ENCODE measurements around the gene RBPJL.

Gene RBPJL

DNA sequence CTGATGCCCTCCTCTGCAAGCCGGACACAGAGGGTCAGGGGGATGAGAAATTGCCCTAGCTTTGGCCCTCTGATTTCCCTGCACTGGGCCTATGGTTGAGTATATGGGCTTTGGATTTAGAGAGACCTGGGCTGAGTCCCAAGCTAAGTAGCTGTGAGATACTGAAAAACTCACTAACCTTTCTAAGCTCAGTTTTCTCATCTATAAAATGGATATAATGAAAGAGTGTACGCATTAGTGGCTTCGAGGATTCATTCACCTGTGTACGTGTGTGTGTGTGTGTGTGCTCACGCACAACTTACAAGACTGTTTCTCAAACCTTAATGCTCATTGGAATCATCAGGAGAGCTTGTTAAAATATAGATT, 12.7 kb upstream of the RBPJL start:
- Histone ChIP-seq H3K4me3 (ENCODE audit: low read length) (peak overlapping the region; percentile 76), H3K4me1 (ENCODE audit: control insufficient read depth, insufficient read depth, low read length) (peaks cover 9% of the 10 kb centered on the region), H3K4me2 (ENCODE audit: low read length) (peak overlapping the region; percentile 93), H3K36me3 (ENCODE audit: insufficient read depth, low read length) (no peaks in the 10 kb centered on the region), H3K9ac (ENCODE audit: low read depth, low read length) (no peak overlapping the region), H3K27me3 (ENCODE audit: control insufficient read depth, insufficient read depth, low read length) (peaks cover 26% of the 10 kb centered on the region), H3K9me3 (replicated peaks; ENCODE audit: low read length) (no peaks in the 10 kb centered on the region)

DNA sequence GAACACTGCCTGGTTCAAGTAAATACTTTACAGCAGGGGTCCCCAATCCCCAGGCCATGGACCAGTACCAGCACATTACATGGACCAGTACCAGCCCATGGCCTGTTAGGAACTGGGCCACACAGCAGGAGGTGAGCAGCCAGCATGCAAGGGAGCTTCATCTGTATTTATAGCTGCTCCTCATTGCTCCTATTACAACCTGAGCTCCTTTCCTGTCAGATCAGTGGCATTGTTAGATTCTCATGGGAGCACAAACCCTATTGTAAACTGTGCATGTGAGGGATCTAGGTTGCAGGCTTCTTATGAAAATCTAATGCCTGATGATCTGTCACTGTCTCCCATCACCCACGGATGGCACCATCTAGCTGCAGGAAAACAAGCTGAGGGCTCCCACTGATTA, 12.0 kb upstream of the RBPJL start:
- Histone ChIP-seq H3K9me3 (replicated peaks; ENCODE audit: low read length) (no peaks in the 10 kb centered on the region), H3K36me3 (ENCODE audit: insufficient read depth, low read length) (no peaks in the 10 kb centered on the region), H3K4me2 (ENCODE audit: low read length) (no peak overlapping the region), H3K27me3 (ENCODE audit: control insufficient read depth, insufficient read depth, low read length) (peaks cover 24% of the 10 kb centered on the region), H3K4me3 (ENCODE audit: low read length) (no peak overlapping the region), H3K4me1 (ENCODE audit: control insufficient read depth, insufficient read depth, low read length) (peaks cover 9% of the 10 kb centered on the region), H3K9ac (ENCODE audit: low read depth, low read length) (no peak overlapping the region)

DNA sequence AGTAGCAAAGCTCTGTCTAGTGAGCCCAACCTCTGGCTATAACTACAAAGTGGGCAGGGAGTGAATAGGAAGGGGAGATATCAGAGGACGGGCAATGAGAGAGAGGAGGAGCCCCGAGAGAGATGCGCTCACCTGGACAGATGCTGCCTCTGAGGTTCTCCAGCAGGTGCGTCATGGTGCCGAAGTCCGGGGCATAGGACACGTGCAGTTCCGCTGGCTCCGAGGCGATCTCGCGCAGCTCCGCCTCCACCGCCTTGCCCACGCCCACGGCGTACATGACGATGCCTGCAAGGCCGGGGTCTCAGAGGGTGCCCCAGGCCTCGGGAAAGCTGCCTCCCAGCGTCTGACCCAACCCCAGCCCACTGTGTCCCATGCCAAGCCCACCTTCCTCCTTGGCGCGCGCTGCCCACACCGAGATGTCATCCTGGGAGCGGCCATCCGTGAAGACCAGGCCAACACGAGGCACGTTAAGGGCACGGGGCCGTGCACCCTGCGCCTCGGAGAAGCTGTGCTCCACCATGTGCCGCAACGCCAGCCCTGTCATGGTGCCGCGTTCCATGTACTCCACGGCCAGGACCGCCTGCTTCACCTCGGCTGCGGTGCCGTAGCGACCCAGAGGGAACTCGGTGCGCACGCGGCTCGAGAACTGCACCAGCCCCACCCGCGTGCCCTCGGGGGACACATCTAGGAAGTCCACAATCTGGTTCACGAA, 8.7 kb upstream of the RBPJL start:
- H3K27me3 ChIP-seq (ENCODE audit: control insufficient read depth, insufficient read depth, low read length): peaks cover 36% of the 10 kb centered on the region
- no peaks in the 10 kb centered on the region for H3K9me3 ChIP-seq (replicated peaks; ENCODE audit: low read length)
- H3K4me2 ChIP-seq (ENCODE audit: low read length): no peak overlapping the region
- peaks cover 8% of the 10 kb centered on the region for H3K4me1 ChIP-seq (ENCODE audit: control insufficient read depth, insufficient read depth, low read length)
- no peaks in the 10 kb centered on the region for H3K36me3 ChIP-seq (ENCODE audit: insufficient read depth, low read length)
- H3K4me3 ChIP-seq (ENCODE audit: low read length): no peak overlapping the region
- no peak overlapping the region for H3K9ac ChIP-seq (ENCODE audit: low read depth, low read length)

DNA sequence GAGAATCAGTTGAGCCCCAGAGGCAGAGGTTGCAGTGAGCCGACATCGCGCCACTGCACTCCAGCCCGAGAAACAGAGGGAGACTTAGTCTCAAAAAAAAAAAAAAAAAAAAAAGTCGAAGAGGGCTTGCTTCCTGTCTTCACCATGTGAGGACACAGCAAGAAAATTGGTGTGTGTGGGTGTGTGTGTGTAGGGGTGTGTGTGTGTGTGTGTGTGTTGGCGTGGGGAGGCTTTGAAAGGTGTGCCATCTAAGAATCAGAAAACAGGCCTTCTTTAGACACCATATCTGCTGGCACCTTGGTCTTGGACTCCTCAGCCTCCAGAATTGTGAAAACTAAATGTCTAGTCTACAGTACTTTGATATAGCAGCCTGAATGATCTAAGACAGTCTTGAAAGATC, 6.9 kb upstream of the RBPJL start:
- no peak overlapping the region for H3K4me2 ChIP-seq (ENCODE audit: low read length)
- H3K4me3 ChIP-seq (ENCODE audit: low read length): no peak overlapping the region
- H3K27me3 ChIP-seq (ENCODE audit: control insufficient read depth, insufficient read depth, low read length): peaks cover 43% of the 10 kb centered on the region
- no peaks in the 10 kb centered on the region for H3K9me3 ChIP-seq (replicated peaks; ENCODE audit: low read length)
- H3K4me1 ChIP-seq (ENCODE audit: control insufficient read depth, insufficient read depth, low read length): no peaks in the 10 kb centered on the region
- H3K9ac ChIP-seq (ENCODE audit: low read depth, low read length): no peak overlapping the region
- H3K36me3 ChIP-seq (ENCODE audit: insufficient read depth, low read length): no peaks in the 10 kb centered on the region

DNA sequence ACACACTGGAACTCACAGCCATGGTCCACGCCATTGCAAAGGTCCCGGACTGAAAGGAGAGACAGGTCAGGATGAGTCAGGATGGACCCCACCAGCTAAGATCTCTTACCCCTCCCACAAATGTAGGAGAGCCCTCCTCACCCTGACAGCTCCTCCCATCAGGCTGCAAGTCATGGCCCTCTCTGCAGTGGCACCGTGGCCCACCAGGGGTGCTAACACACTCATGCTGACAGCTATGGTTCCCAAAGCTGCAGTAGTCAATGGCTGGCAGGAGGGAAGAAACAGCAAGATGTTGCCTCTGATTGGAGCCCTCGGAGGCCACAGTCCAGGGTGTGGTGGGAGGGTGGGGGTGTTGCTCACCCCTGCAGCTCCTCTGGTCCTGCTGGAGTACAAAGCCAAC, 5.7 kb upstream of the RBPJL start:
- Histone ChIP-seq H3K4me1 (ENCODE audit: control insufficient read depth, insufficient read depth, low read length) (no peaks in the 10 kb centered on the region), H3K36me3 (ENCODE audit: insufficient read depth, low read length) (no peaks in the 10 kb centered on the region), H3K9ac (ENCODE audit: low read depth, low read length) (no peak overlapping the region), H3K27me3 (ENCODE audit: control insufficient read depth, insufficient read depth, low read length) (peaks cover 53% of the 10 kb centered on the region), H3K4me3 (ENCODE audit: low read length) (no peak overlapping the region), H3K4me2 (ENCODE audit: low read length) (no peak overlapping the region), H3K9me3 (replicated peaks; ENCODE audit: low read length) (no peaks in the 10 kb centered on the region)

DNA sequence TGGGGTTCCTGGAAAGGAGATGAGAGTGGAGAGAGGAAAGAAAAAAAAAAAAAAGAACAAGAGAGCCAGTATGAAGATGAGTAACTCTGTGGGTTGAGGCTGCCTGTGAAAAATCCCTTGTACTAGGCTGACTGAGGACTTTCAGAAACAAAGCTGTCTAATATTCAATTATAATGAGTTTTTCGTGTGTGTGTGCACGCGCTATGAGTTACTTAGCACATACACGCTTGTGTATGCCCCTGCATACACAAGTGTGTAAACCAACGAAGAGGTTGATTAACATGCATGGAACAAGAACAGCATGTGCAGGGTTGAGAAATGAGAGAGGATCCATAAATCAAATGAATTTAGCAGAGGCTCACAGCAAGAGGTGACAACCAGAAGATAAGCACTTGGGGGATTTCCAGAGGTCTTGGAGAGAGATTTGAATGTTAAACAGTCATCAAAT, 4.8 kb upstream of the RBPJL start:
- Histone ChIP-seq H3K4me1 (ENCODE audit: control insufficient read depth, insufficient read depth, low read length) (no peaks in the 10 kb centered on the region), H3K9ac (ENCODE audit: low read depth, low read length) (no peak overlapping the region), H3K27me3 (ENCODE audit: control insufficient read depth, insufficient read depth, low read length) (peaks cover 55% of the 10 kb centered on the region), H3K36me3 (ENCODE audit: insufficient read depth, low read length) (no peaks in the 10 kb centered on the region), H3K4me3 (ENCODE audit: low read length) (no peak overlapping the region), H3K4me2 (ENCODE audit: low read length) (no peak overlapping the region), H3K9me3 (replicated peaks; ENCODE audit: low read length) (no peaks in the 10 kb centered on the region)

DNA sequence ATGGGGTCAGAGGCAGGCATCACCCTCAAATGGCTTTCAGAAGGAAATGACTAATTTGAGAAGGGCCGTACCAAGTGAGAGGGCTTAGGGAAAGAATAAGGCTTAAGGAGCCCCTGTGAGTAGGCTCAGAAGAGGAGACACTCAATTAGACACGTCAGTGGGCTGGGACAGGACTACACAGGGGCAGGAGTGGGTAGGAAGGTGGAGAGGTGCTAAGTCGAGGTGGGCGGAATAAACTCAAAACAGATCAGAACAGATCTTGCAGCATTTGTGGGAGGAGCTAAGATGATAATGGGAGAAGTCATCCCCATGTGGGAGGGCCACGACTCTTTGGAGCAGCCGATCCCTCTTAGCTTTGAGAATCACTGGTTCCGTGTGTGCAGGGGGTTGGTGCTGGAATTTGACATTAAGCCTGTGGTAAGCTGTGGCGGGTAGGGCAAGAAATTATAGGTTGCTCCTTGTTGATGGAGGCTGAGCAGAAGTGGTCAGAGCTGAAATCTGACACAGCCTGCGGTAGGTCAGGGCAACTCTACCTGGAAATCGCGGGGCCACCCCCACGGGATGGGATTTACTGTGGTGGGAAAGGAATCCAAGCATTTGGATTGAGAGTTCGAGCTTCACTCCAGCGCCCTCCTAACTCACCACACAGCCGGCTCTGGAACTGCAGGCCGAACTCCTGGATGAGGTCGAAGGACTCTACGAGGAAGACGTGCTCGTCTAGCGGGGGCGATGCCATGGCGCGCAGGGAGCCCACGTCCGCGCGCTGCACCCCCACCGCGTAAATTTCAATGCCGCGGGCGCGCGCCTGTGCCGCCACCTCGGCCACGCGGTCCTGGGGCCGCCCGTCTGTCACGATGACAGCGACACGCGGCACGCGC, 2.8 kb upstream of the RBPJL start:
- peaks cover 74% of the 10 kb centered on the region for H3K27me3 ChIP-seq (ENCODE audit: control insufficient read depth, insufficient read depth, low read length)
- no peaks in the 10 kb centered on the region for H3K4me1 ChIP-seq (ENCODE audit: control insufficient read depth, insufficient read depth, low read length)
- H3K4me3 ChIP-seq (ENCODE audit: low read length): no peak overlapping the region
- H3K9ac ChIP-seq (ENCODE audit: low read depth, low read length): no peak overlapping the region
- H3K36me3 ChIP-seq (ENCODE audit: insufficient read depth, low read length): no peaks in the 10 kb centered on the region
- no peak overlapping the region for H3K4me2 ChIP-seq (ENCODE audit: low read length)
- no peaks in the 10 kb centered on the region for H3K9me3 ChIP-seq (replicated peaks; ENCODE audit: low read length)

DNA sequence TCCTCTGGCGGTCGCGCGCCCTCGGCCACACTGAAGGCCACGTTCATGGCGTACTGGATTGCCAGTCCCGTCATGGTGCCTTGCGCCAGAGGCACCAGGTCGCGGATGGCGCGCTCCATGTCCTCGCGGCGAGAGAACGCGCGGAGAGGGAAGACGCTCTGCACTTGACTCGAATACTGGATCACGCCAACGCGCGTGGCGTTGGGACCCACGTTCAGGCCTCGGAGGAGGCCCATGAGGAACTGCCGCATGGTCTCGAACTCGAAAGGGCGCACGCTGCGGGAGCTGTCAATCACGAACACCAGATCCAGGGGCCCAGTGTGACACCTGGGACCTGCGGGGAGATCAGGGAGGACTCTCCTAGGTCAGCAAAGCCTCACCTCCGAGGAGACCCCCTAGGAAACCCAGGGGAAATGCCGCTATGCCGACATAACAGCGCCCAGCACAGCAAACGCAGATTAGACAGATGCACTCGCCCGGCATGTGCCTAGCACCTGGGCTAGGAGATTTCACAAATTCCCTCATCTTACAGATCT, 2.1 kb upstream of the RBPJL start:
- Histone ChIP-seq H3K4me3 (ENCODE audit: low read length) (no peak overlapping the region), H3K36me3 (ENCODE audit: insufficient read depth, low read length) (no peaks in the 10 kb centered on the region), H3K9me3 (replicated peaks; ENCODE audit: low read length) (no peaks in the 10 kb centered on the region), H3K27me3 (ENCODE audit: control insufficient read depth, insufficient read depth, low read length) (peaks cover 80% of the 10 kb centered on the region), H3K9ac (ENCODE audit: low read depth, low read length) (no peak overlapping the region), H3K4me2 (ENCODE audit: low read length) (no peak overlapping the region), H3K4me1 (ENCODE audit: control insufficient read depth, insufficient read depth, low read length) (no peaks in the 10 kb centered on the region)

DNA sequence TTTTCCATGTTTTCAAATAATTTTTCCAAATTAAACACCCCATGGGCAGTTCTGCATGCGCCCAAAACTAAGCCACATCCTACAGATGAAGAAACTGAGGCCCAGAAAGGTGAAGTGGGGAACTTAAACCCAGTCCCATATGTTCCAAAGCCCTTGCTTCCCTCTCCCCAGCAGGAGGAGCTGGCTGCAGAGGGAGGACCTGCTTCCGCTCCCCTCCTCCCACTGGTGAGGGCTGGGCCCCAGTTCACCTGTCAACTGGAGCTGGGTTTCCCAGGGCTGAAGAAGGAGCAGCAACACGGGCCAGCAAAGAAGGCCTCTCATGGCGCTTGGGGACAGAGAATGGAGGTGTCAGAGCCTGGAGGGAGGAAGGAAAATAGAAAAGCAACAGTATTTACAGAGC, 1.4 kb upstream of the RBPJL start:
- no peak overlapping the region for H3K4me3 ChIP-seq (ENCODE audit: low read length)
- H3K36me3 ChIP-seq (ENCODE audit: insufficient read depth, low read length): no peaks in the 10 kb centered on the region
- H3K27me3 ChIP-seq (ENCODE audit: control insufficient read depth, insufficient read depth, low read length): peaks cover 79% of the 10 kb centered on the region
- no peaks in the 10 kb centered on the region for H3K9me3 ChIP-seq (replicated peaks; ENCODE audit: low read length)
- no peak overlapping the region for H3K4me2 ChIP-seq (ENCODE audit: low read length)
- no peaks in the 10 kb centered on the region for H3K4me1 ChIP-seq (ENCODE audit: control insufficient read depth, insufficient read depth, low read length)
- no peak overlapping the region for H3K9ac ChIP-seq (ENCODE audit: low read depth, low read length)

DNA sequence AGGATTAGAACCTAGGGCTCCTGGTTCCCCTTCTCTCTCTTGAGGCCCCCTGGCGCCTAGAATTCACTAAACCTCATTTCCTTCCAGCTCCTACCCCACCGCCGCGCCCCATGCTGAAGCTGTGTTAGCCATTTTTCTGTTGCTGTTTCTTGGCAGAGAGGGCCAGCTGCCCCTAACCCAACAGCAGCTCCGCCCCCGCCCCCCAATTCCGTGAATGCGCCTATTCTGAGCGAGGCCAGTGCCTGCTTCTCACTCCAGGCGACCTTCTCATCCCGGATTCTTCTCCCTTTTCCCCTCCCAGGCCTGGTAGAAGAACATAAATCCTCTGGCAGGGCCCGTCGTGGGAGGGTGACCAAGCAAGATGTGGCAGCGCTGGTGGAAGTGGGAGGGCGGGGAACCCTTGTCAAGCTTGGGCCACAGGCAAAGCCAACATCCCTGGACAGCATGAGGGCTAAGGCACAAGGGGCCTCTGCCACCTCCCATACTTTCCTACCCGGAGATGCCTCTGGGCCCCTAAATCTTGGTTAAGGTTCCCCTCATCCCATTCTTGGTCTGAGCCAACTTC, 518 bp downstream of the RBPJL start:
- Histone ChIP-seq H3K4me3 (ENCODE audit: low read length) (no peak overlapping the region), H3K9me3 (replicated peaks; ENCODE audit: low read length) (no peaks in the 10 kb centered on the region), H3K9ac (ENCODE audit: low read depth, low read length) (no peak overlapping the region), H3K36me3 (ENCODE audit: insufficient read depth, low read length) (no peaks in the 10 kb centered on the region), H3K27me3 (ENCODE audit: control insufficient read depth, insufficient read depth, low read length) (peaks cover 73% of the 10 kb centered on the region), H3K4me2 (ENCODE audit: low read length) (no peak overlapping the region), H3K4me1 (ENCODE audit: control insufficient read depth, insufficient read depth, low read length) (no peaks in the 10 kb centered on the region)

DNA sequence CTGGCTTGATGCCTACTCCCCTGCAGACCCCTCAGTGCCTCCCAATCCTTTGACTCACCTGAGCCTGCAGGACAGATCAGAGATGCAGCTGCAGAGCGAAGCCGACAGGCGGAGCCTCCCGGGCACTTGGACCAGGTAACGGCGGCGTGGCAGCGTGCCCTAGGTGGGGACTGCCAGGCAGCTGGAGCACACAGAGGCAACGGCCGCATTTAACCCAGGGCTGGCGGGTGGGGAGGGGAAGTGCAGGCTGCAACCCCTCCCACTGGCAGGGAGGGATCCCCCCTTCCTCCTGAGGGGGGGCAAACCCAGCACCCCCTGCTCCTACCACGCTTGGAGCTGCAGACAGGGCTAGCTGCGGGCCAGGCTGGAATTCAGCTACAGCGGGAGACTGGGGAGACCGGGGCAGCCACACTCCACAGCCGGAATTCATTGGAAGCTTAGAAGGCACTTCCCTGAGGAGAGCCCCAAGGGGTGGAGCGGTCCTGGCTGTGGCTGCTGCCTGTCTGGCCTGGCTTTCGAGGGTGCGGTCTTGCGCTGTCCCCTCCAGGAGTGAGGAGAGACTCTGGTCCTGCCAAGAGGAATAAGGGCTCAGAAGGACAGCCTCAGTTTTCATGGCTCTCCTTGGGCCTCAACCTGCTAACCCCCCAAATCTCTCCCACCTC, 1.6 kb downstream of the RBPJL start, which contains the start of gene MATN4:
MATN4 (minus strand) TSS at position 183 of the 662 bp plus-strand sequence. CDS start 2,717 bp downstream, outside the sequence.
- Histone ChIP-seq H3K4me1 (ENCODE audit: control insufficient read depth, insufficient read depth, low read length) (no peaks in the 10 kb centered on the region), H3K4me2 (ENCODE audit: low read length) (no peak within 1 kb of the TSS), H3K27me3 (ENCODE audit: control insufficient read depth, insufficient read depth, low read length) (peaks cover 66% of the 10 kb centered on the region), H3K9ac (ENCODE audit: low read depth, low read length) (no peak within 1 kb of the TSS), H3K4me3 (ENCODE audit: low read length) (no peak within 1 kb of the TSS), H3K9me3 (replicated peaks; ENCODE audit: low read length) (no peaks in the 10 kb centered on the region), H3K36me3 (ENCODE audit: insufficient read depth, low read length) (no peaks in the 10 kb centered on the region)

Measured in skeletal muscle satellite cell (primary cell).